Activated CD8-positive, alpha-beta memory T cell treated with anti-CD3 and anti-CD28 coated beads, Interleukin-2, amount 50 U/mL, for 24 hours (primary cell): ENCODE data around the gene MSRB3.

Source experiments
- DNase-seq: peaks from one replicate; pipeline ENCODE4 v3.0.0-alpha.2; 2020; ENCODE audit errors: extremely low read depth

MSRB3 gene

GRCh38 chr12:65392491-65392890 is 114.0 kb downstream of the MSRB3 start:
- DNase-seq = no peak

GRCh38 chr12:65403188-65403587 is 124.7 kb downstream of the MSRB3 start:
- DNase-seq = no peak

- no peak for DNase-seq
Observed at GRCh38 chr12:65407388-65408149, 129.1 kb downstream of the MSRB3 start.

- DNase-seq = no peak
Observed at GRCh38 chr12:65408441-65408840, 130.0 kb downstream of the MSRB3 start.

GRCh38 chr12:65409726-65410125 is 131.2 kb downstream of the MSRB3 start:
- DNase-seq = no peak

- DNase-seq = no peak
Observed at GRCh38 chr12:65411171-65411570, 132.7 kb downstream of the MSRB3 start.

GRCh38 chr12:65414526-65414925 is 136.0 kb downstream of the MSRB3 start:
- DNase-seq = no peak

GRCh38 chr12:65415826-65416225 is 137.3 kb downstream of the MSRB3 start:
- DNase-seq = no peak

- DNase-seq = no peak
Observed at GRCh38 chr12:65419284-65420072, 141.0 kb downstream of the MSRB3 start.

GRCh38 chr12:65420941-65421340 is 142.5 kb downstream of the MSRB3 start:
- no peak for DNase-seq

- DNase-seq = no peak
Observed at GRCh38 chr12:65427646-65428045, 149.2 kb downstream of the MSRB3 start.

GRCh38 chr12:65430006-65430405 is 151.5 kb downstream of the MSRB3 start:
- no peak for DNase-seq

- no peak for DNase-seq
Observed at GRCh38 chr12:65430571-65431306, 152.3 kb downstream of the MSRB3 start.

- no peak for DNase-seq
Observed at GRCh38 chr12:65432114-65432513, 153.6 kb downstream of the MSRB3 start.

GRCh38 chr12:65432651-65433050 is 154.2 kb downstream of the MSRB3 start:
- DNase-seq = no peak

GRCh38 chr12:65434737-65435136 is 156.3 kb downstream of the MSRB3 start:
- DNase-seq = no peak

GRCh38 chr12:65443038-65443437 is 164.6 kb downstream of the MSRB3 start:
- DNase-seq = no peak

GRCh38 chr12:65444996-65445395 is 166.5 kb downstream of the MSRB3 start:
- DNase-seq = no peak

GRCh38 chr12:65446901-65447300 is 168.4 kb downstream of the MSRB3 start:
- no peak for DNase-seq

- DNase-seq = no peak
Observed at GRCh38 chr12:65449400-65449799, 170.9 kb downstream of the MSRB3 start.

GRCh38 chr12:65450625-65451024 is 172.1 kb downstream of the MSRB3 start:
- no peak for DNase-seq

- no peak for DNase-seq
Observed at GRCh38 chr12:65454115-65454787, 175.8 kb downstream of the MSRB3 start.
